Keratinocyte (primary cell): ENCODE measurements around the gene SMIM12. TPM values are rescaled to one million over a fixed set of nuclear protein-coding genes. Genes with fewer than 3 reads are reported as not detected.

ENCODE experiments used
- DNase-seq: peaks from one replicate; pipeline ENCODE4 v3.0.0-alpha.2; 2011; ENCODE audit warnings: low read depth, missing footprints, low spot score
- FAIRE-seq: peaks from 2 replicates; lab custom pipeline; 2011; peaks lifted over from hg19 to GRCh38; lab: Jason Lieb, UNC
- H2AFZ ChIP-seq: 2 replicates; pipeline ENCODE4 v1.6.0; 2012; ENCODE audit warnings: low read length, control low read depth, inconsistent platforms; ENCODE audit not compliant: control insufficient read depth
- H3K27ac ChIP-seq: 2 replicates; pipeline ENCODE4 v1.5.1; 2011; ENCODE audit warnings: low read length; ENCODE audit not compliant: control insufficient read depth, insufficient read depth
- H3K27me3 ChIP-seq: 3 replicates; pipeline ENCODE4 v1.6.0; 2011; ENCODE audit warnings: low read length; ENCODE audit not compliant: control insufficient read depth, insufficient read depth; ENCODE audit errors: extremely low read depth
- H3K36me3 ChIP-seq, 2 experiments: 2 replicates in 1 of 2; 3 replicates in 1 of 2; pipeline ENCODE4 v1.5.1; 2011; ENCODE audit warnings: low read length in 2 of 2, mild to moderate bottlenecking in 1 of 2; ENCODE audit not compliant: control insufficient read depth in 2 of 2, insufficient read depth in 2 of 2; ENCODE audit errors: extremely low read depth in 1 of 2
- H3K4me1 ChIP-seq: 3 replicates; pipeline ENCODE4 v1.5.1; 2011; ENCODE audit warnings: low read length; ENCODE audit not compliant: control insufficient read depth, insufficient read depth; ENCODE audit errors: extremely low read depth
- H3K4me2 ChIP-seq: 3 replicates; pipeline ENCODE4 v1.6.0; 2011; ENCODE audit warnings: low read depth, low read length; ENCODE audit not compliant: control insufficient read depth, insufficient read depth; ENCODE audit errors: extremely low read depth
- H3K4me3 ChIP-seq, 3 experiments: fragments of 200-600 bp in 1 of 3; sonication (generic) in 1 of 3; 2 replicates in 2 of 3; 3 replicates in 1 of 3; pipeline ENCODE4 v1.5.1; 2011 to 2016; ENCODE audit warnings: low read length in 3 of 3, mild to moderate bottlenecking in 3 of 3, control low read depth in 2 of 3, inconsistent platforms in 1 of 3, low read depth in 1 of 3, mixed read lengths in 1 of 3, mixed run types in 1 of 3, moderate library complexity in 1 of 3; ENCODE audit not compliant: control insufficient read depth in 2 of 3, insufficient read depth in 2 of 3; ENCODE audit errors: extremely low read depth in 1 of 3
- H3K79me2 ChIP-seq: 2 replicates; pipeline ENCODE4 v1.6.0; 2012; ENCODE audit warnings: low read length; ENCODE audit not compliant: control insufficient read depth, insufficient read depth
- H3K9ac ChIP-seq: 3 replicates; pipeline ENCODE4 v1.6.0; 2011; ENCODE audit warnings: low read length; ENCODE audit not compliant: control insufficient read depth, insufficient read depth; ENCODE audit errors: extremely low read depth
- H3K9me1 ChIP-seq: 3 replicates; pipeline ENCODE4 v1.6.0; 2011; ENCODE audit warnings: low read length; ENCODE audit not compliant: control insufficient read depth, insufficient read depth; ENCODE audit errors: extremely low read depth
- H3K9me3 ChIP-seq: 2 replicates; pipeline ENCODE4 v1.5.1; 2012; ENCODE audit warnings: low read depth, low read length; ENCODE audit not compliant: control insufficient read depth
- H4K20me1 ChIP-seq: 3 replicates; pipeline ENCODE4 v1.6.0; 2011; ENCODE audit warnings: low read length; ENCODE audit not compliant: control insufficient read depth, insufficient read depth; ENCODE audit errors: extremely low read depth
- EZH2 ChIP-seq: IDR thresholded peaks from one replicate; pipeline ENCODE4 v1.6.1; 2012; ENCODE audit warnings: inconsistent platforms, mild to moderate bottlenecking, low read length, moderate library complexity
- dilution Hi-C: fragments of 300-500 bp; cut with MboI; formaldehyde crosslinking; loops from one replicate; pipeline ENCODE4 v1.7.0; 2020; ENCODE audit warnings: low sequenced_read_pairs; ENCODE audit not compliant: extremely low pct_ligation_motif_present
- polyA plus RNA-seq, 5 experiments: library from polyadenylated mRNA; depleted of rRNA in 3 of 5; stranded (reverse) in 3 of 5; stranded (forward) in 1 of 5; unstranded in 1 of 5; fragments of >200 nt; gene quantifications; 1 replicate in 1 of 5; 2 replicates in 3 of 5; 3 replicates in 1 of 5; pipeline versions ENCODE4 v1.2.1 to v1.2.3, GENCODE V29; 2011 to 2012; ENCODE audit warnings: missing spikeins in 2 of 5, low read depth in 1 of 5, low replicate concordance in 1 of 5
- TF ChIP-seq, protein P1 (sequence below), 3 experiments: IDR thresholded peaks in 1 of 3; conservative IDR thresholded peaks in 1 of 3; optimal IDR thresholded peaks in 1 of 3; 2 replicates in 2 of 3; 3 replicates in 1 of 3; pipeline versions ENCODE3 to v1.5.1; 2011; ENCODE audit warnings: low read length in 3 of 3, mild to moderate bottlenecking in 3 of 3, moderate library complexity in 2 of 3, control low read depth in 1 of 3, inconsistent platforms in 1 of 3; ENCODE audit not compliant: insufficient read depth in 2 of 3; ENCODE audit errors: extremely low read depth in 1 of 3

SMIM12 gene
- polyA plus RNA-seq, 1 donor (not counting 4 experiments of a cell fraction or from before 2014, with no cell fraction given), result 51.5 TPM

DNA sequence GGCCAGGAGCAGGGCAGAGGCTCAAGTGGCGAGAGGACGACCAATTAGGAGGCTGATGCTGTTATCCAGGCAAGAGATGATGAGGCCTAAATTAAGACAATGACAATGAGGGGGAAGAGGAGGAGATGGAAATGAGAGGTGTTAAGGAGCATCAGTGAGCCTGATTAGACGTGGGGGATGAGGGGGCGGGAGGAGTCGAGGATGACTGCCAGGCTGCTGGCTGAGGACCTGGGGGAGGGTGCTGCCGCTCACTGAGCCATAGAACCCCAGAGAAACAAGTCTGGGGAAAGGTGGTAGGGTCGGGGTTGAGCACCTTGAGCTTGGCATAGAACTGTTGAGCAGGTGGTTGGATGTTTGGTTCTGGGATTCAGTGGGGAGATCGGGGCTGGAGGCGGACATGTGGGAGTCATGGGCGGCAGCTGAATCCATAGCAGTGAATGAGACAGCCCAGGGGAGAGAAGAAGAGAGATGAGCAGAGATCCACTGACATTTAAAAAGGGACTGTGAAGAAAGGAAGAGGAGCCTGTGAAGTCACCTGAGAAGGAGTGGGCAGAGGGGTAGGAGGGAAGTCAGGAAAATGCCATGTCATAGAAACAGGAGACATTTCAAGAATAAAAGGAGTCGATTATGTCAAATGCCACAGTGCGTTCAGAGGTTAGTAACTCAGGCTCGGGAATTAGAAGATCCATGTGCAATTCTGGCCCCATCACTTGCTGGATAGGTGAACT lies 41.4 kb upstream of the SMIM12 start:
- no peaks in the 10 kb centered on the region for H3K9me3 ChIP-seq
- H3K27me3 ChIP-seq, result no peaks in the 10 kb centered on the region
- no peak for FAIRE-seq

DNA sequence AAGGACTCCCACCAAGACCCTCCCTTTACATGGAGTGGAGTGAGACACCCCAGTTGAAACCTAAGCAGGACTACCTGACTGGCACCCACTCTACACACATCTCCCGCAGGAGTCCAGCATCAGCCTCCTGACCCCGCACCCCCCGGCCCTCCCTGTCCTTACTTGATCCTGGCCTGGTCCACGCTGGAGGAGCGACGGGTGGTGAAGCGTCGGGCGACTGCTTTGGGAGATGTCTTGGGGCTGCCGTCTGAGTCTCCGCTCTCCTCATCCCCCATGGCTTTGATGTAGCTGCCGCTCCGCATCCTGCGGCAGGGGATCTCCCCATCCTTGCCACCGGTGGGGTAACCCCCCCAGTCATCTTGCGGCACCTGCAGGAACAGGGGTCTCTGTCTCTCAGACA lies 40.4 kb upstream of the SMIM12 start:
- H2AFZ ChIP-seq, result no peak overlapping the region
- H4K20me1 ChIP-seq, result no peaks in the 10 kb centered on the region
- no peaks in the 10 kb centered on the region for H3K9me1 ChIP-seq
- TF ChIP-seq EZH2, result no peak
- TF ChIP-seq, protein P1, sequence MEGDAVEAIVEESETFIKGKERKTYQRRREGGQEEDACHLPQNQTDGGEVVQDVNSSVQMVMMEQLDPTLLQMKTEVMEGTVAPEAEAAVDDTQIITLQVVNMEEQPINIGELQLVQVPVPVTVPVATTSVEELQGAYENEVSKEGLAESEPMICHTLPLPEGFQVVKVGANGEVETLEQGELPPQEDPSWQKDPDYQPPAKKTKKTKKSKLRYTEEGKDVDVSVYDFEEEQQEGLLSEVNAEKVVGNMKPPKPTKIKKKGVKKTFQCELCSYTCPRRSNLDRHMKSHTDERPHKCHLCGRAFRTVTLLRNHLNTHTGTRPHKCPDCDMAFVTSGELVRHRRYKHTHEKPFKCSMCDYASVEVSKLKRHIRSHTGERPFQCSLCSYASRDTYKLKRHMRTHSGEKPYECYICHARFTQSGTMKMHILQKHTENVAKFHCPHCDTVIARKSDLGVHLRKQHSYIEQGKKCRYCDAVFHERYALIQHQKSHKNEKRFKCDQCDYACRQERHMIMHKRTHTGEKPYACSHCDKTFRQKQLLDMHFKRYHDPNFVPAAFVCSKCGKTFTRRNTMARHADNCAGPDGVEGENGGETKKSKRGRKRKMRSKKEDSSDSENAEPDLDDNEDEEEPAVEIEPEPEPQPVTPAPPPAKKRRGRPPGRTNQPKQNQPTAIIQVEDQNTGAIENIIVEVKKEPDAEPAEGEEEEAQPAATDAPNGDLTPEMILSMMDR (optimal IDR thresholded peaks at IDR 0.05 in 1 of 3, IDR thresholded peaks at IDR 0.05 in 1 of 3, conservative IDR thresholded peaks at IDR 0.05 in 1 of 3; ENCODE audit: extremely low read depth in 1 of 3, insufficient read depth in 2 of 3, low read length in 3 of 3), result no peak
- no peak for DNase-seq
- no peak overlapping the region for H3K9ac ChIP-seq
- no peaks in the 10 kb centered on the region for H3K27me3 ChIP-seq
- dilution Hi-C loops, result no loop called here
- H3K4me3 ChIP-seq, result no peak overlapping the region
- no peak overlapping the region for H3K27ac ChIP-seq
- no peak for FAIRE-seq
- H3K9me3 ChIP-seq, result no peaks in the 10 kb centered on the region
- H3K4me2 ChIP-seq, result no peak overlapping the region
- no peaks in the 10 kb centered on the region for H3K4me1 ChIP-seq
- no peaks in the 10 kb centered on the region for H3K36me3 ChIP-seq
- no peaks in the 10 kb centered on the region for H3K79me2 ChIP-seq

More for the DNA sequence above, 41.4 kb upstream of the SMIM12 start:
- no peaks in the 10 kb centered on the region for H3K9me1 ChIP-seq
- TF ChIP-seq EZH2, result no peak
- TF ChIP-seq, protein P1 (optimal IDR thresholded peaks at IDR 0.05 in 1 of 3, IDR thresholded peaks at IDR 0.05 in 1 of 3, conservative IDR thresholded peaks at IDR 0.05 in 1 of 3; ENCODE audit: extremely low read depth in 1 of 3, insufficient read depth in 2 of 3, low read length in 3 of 3), result no peak
- H3K27ac ChIP-seq, result no peak overlapping the region
- no peaks in the 10 kb centered on the region for H3K36me3 ChIP-seq
- no peak overlapping the region for H3K4me2 ChIP-seq
- H3K4me1 ChIP-seq, result no peaks in the 10 kb centered on the region
- no peak overlapping the region for H3K9ac ChIP-seq
- H2AFZ ChIP-seq, result no peak overlapping the region
- dilution Hi-C loops, result no loop called here
- no peak overlapping the region for H3K4me3 ChIP-seq
- H4K20me1 ChIP-seq, result no peaks in the 10 kb centered on the region
- DNase-seq, result no peak
- H3K79me2 ChIP-seq, result no peaks in the 10 kb centered on the region
